HepG2 (cell line): ENCODE measurements around the gene DOLK. TPM values are rescaled to one million over a fixed set of nuclear protein-coding genes. Genes with fewer than 3 reads are reported as not detected.
A peak's percentile ranks its signal among the peaks of the same experiment; 100 is the strongest.

Source experiments
- ADNP ChIP-seq: sonication (generic); formaldehyde crosslinking; IDR thresholded peaks from 2 replicates; pipeline ENCODE4 v1.4.0; 2020; ENCODE audit warnings: missing genetic modification reagents
- AGO1 ChIP-seq: fragments of 200-400 bp; formaldehyde crosslinking; IDR thresholded peaks from 2 replicates; pipeline ENCODE4 v1.6.1; 2017; ENCODE audit warnings: mild to moderate bottlenecking, low read depth, low read length, moderate library complexity; ENCODE audit not compliant: poor library complexity, severe bottlenecking
- CCDC6 ChIP-seq: sonication (generic); formaldehyde crosslinking; IDR thresholded peaks from 2 replicates; pipeline ENCODE4 v1.8.1; 2022; ENCODE audit warnings: mild to moderate bottlenecking, missing genetic modification reagents, moderate library complexity
- CREB3 ChIP-seq: sonication (generic); formaldehyde crosslinking; IDR thresholded peaks from 2 replicates; pipeline ENCODE4 v1.5.0; 2020; ENCODE audit warnings: missing genetic modification reagents
- EED ChIP-seq: sonication (generic); formaldehyde crosslinking; IDR thresholded peaks from 2 replicates; pipeline ENCODE4 v1.5.0; 2020; ENCODE audit warnings: mild to moderate bottlenecking, missing genetic modification reagents
- FOSL2 ChIP-seq: sonication (generic); formaldehyde crosslinking; IDR thresholded peaks from 2 replicates; pipeline ENCODE4 v1.4.0; 2020; ENCODE audit warnings: missing genetic modification reagents
- JUNB ChIP-seq: sonication (generic); formaldehyde crosslinking; IDR thresholded peaks from 2 replicates; pipeline ENCODE4 v1.8.0; 2022; ENCODE audit warnings: missing genetic modification reagents, mild to moderate bottlenecking, borderline replicate concordance
- KDM6A ChIP-seq: IDR thresholded peaks from 2 replicates; pipeline ENCODE4 v1.6.1; 2016; ENCODE audit warnings: low read depth
- MIER3 ChIP-seq: IDR thresholded peaks from 2 replicates; pipeline ENCODE4 v1.6.1; 2016; ENCODE audit warnings: missing compliant biosample characterization, borderline replicate concordance
- SAP130 ChIP-seq: IDR thresholded peaks from 2 replicates; pipeline ENCODE4 v1.6.1; 2016; ENCODE audit warnings: low read depth
- ZBTB3 ChIP-seq: sonication (generic); formaldehyde crosslinking; IDR thresholded peaks from 2 replicates; pipeline ENCODE4 v1.4.0; 2020; ENCODE audit warnings: low read depth, mild to moderate bottlenecking, moderate library complexity, missing genetic modification reagents, borderline replicate concordance
- ZNF317 ChIP-seq: sonication (generic); formaldehyde crosslinking; IDR thresholded peaks from 2 replicates; pipeline ENCODE4 v1.5.0; 2020; ENCODE audit warnings: mild to moderate bottlenecking, missing genetic modification reagents
- ZNF350 ChIP-seq: sonication (generic); formaldehyde crosslinking; IDR thresholded peaks from 2 replicates; pipeline ENCODE4 v1.4.0; 2020; ENCODE audit warnings: mild to moderate bottlenecking, low read depth, missing genetic modification reagents, borderline replicate concordance
- ZNF414 ChIP-seq: sonication (generic); formaldehyde crosslinking; IDR thresholded peaks from 2 replicates; pipeline ENCODE4 v1.5.0; 2020; ENCODE audit warnings: missing genetic modification reagents
- ZNF44 ChIP-seq: sonication (generic); formaldehyde crosslinking; IDR thresholded peaks from 2 replicates; pipeline ENCODE4 v1.5.1; 2020; ENCODE audit warnings: mild to moderate bottlenecking, missing genetic modification reagents
- ZNF567 ChIP-seq: sonication (generic); formaldehyde crosslinking; IDR thresholded peaks from 2 replicates; pipeline ENCODE4 v1.8.1; 2023; ENCODE audit warnings: mild to moderate bottlenecking, missing genetic modification reagents, borderline replicate concordance
- ZNF644 ChIP-seq: IDR thresholded peaks from 2 replicates; pipeline ENCODE4 v1.6.1; 2016; ENCODE audit warnings: low read depth
- ZNF660 ChIP-seq: sonication (generic); formaldehyde crosslinking; IDR thresholded peaks from 2 replicates; pipeline ENCODE4 v1.5.1; 2020; ENCODE audit warnings: mild to moderate bottlenecking, low read depth, missing genetic modification reagents, borderline replicate concordance
- ZNF746 ChIP-seq: sonication (generic); formaldehyde crosslinking; IDR thresholded peaks from 2 replicates; pipeline ENCODE4 v1.8.0; 2022; ENCODE audit warnings: mild to moderate bottlenecking, missing genetic modification reagents
- ZSCAN21 ChIP-seq: sonication (generic); formaldehyde crosslinking; IDR thresholded peaks from 2 replicates; pipeline ENCODE4 v1.8.0; 2022; ENCODE audit warnings: mild to moderate bottlenecking, missing genetic modification reagents, moderate library complexity, borderline replicate concordance
- polyA plus RNA-seq, 8 experiments: library from polyadenylated mRNA; depleted of rRNA in 3 of 8; stranded (reverse) in 7 of 8; unstranded in 1 of 8; fragments of >200 nt; fragmentation: Illumina TruSeq in 4 of 8; extraction: Trizol in 4 of 8; gene quantifications; 2 replicates each; pipeline versions ENCODE4 v1.2.1 to v1.2.3, GENCODE V29; 2011 to 2016; ENCODE audit warnings: low read depth in 4 of 8, missing spikeins in 1 of 8, mixed read lengths in 1 of 8; ENCODE audit not compliant: insufficient read depth in 1 of 8
- total RNA-seq, 5 experiments: library from RNA; depleted of rRNA; stranded (reverse); fragments of >200 nt; fragmentation: Illumina TruSeq; extraction: Trizol; gene quantifications; 2 replicates each; pipeline ENCODE4 v1.2.3, GENCODE V29; 2016; ENCODE audit warnings: low read depth in 1 of 5
- TF ChIP-seq, protein P1 (sequence below): IDR thresholded peaks from 2 replicates; pipeline ENCODE4 v1.6.1; 2016; ENCODE audit warnings: missing biosample characterization, missing genetic modification reagents, low read depth
- TF ChIP-seq, protein P2 (sequence below): sonication (generic); formaldehyde crosslinking; IDR thresholded peaks from 2 replicates; pipeline ENCODE4 v1.5.0; 2020; ENCODE audit warnings: mild to moderate bottlenecking, missing genetic modification reagents
- TF ChIP-seq, protein P3 (sequence below): sonication (generic); formaldehyde crosslinking; IDR thresholded peaks from 2 replicates; pipeline ENCODE4 v1.5.0; 2020; ENCODE audit warnings: mild to moderate bottlenecking, missing genetic modification reagents, moderate library complexity
- TF ChIP-seq, protein P4 (sequence below): sonication (generic); formaldehyde crosslinking; IDR thresholded peaks from 2 replicates; pipeline ENCODE4 v1.5.1; 2020; ENCODE audit warnings: missing genetic modification reagents, mild to moderate bottlenecking, borderline replicate concordance

Gene DOLK
- total and polyA plus RNA-seq, 2 of the 13 experiments (the other 11 are each of a cell fraction or from before 2014, with no cell fraction given) = 15.4 to 18.7 TPM

GRCh38 chr9:128947277-128947526 lies 201 bp downstream of the DOLK start (continued):
- no peak for TF ChIP-seq ZBTB3 (CRISPR knock-in tag)
- no peak for TF ChIP-seq ZNF644 (CRISPR knock-in tag)
- no peak for TF ChIP-seq ZNF567 (CRISPR knock-in tag)
- no peak for TF ChIP-seq MIER3
- TF ChIP-seq, protein P1, sequence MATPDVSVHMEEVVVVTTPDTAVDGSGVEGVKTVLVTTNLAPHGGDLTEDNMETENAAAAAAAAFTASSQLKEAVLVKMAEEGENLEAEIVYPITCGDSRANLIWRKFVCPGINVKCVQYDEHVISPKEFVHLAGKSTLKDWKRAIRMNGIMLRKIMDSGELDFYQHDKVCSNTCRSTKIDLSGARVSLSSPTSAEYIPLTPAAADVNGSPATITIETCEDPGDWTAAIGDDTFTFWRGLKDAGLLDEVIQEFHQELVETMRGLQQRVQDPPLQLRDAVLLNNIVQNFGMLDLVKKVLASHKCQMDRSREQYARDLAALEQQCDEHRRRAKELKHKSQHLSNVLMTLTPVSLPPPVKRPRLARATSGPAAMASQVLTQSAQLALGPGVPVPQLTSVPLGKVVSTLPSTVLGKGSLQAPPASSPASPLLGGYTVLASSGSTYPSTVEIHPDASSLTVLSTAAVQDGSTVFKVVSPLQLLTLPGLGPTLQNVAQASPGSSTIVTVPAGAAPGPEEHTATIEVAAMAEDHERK = no peak
- TF ChIP-seq, protein P2, sequence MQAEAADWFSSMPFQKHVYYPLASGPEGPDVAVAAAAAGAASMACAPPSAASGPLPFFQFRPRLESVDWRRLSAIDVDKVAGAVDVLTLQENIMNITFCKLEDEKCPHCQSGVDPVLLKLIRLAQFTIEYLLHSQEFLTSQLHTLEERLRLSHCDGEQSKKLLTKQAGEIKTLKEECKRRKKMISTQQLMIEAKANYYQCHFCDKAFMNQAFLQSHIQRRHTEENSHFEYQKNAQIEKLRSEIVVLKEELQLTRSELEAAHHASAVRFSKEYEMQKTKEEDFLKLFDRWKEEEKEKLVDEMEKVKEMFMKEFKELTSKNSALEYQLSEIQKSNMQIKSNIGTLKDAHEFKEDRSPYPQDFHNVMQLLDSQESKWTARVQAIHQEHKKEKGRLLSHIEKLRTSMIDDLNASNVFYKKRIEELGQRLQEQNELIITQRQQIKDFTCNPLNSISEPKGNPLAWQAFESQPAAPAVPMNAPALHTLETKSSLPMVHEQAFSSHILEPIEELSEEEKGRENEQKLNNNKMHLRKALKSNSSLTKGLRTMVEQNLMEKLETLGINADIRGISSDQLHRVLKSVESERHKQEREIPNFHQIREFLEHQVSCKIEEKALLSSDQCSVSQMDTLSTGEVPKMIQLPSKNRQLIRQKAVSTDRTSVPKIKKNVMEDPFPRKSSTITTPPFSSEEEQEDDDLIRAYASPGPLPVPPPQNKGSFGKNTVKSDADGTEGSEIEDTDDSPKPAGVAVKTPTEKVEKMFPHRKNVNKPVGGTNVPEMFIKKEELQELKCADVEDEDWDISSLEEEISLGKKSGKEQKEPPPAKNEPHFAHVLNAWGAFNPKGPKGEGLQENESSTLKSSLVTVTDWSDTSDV = no peak
- TF ChIP-seq, protein P3, sequence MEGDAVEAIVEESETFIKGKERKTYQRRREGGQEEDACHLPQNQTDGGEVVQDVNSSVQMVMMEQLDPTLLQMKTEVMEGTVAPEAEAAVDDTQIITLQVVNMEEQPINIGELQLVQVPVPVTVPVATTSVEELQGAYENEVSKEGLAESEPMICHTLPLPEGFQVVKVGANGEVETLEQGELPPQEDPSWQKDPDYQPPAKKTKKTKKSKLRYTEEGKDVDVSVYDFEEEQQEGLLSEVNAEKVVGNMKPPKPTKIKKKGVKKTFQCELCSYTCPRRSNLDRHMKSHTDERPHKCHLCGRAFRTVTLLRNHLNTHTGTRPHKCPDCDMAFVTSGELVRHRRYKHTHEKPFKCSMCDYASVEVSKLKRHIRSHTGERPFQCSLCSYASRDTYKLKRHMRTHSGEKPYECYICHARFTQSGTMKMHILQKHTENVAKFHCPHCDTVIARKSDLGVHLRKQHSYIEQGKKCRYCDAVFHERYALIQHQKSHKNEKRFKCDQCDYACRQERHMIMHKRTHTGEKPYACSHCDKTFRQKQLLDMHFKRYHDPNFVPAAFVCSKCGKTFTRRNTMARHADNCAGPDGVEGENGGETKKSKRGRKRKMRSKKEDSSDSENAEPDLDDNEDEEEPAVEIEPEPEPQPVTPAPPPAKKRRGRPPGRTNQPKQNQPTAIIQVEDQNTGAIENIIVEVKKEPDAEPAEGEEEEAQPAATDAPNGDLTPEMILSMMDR (CRISPR knock-in tag) = no peak
- no peak for TF ChIP-seq EED (CRISPR knock-in tag)
- no peak for TF ChIP-seq CREB3 (CRISPR knock-in tag)
- TF ChIP-seq FOSL2 (CRISPR knock-in tag) = no peak
- TF ChIP-seq ZNF44 = no peak
- TF ChIP-seq KDM6A (CRISPR knock-in tag) = 0 out of 2 replicates have a peak, but pooled peaks have one; percentile 14
- TF ChIP-seq ZSCAN21 (CRISPR knock-in tag) = no peak
- TF ChIP-seq ZNF350 (CRISPR knock-in tag) = no peak
- no peak for TF ChIP-seq JUNB (CRISPR knock-in tag)
- no peak for TF ChIP-seq CCDC6
- no peak for TF ChIP-seq ADNP (CRISPR knock-in tag)
- no peak for TF ChIP-seq SAP130
- no peak; the same call in 1 of the 2 replicates for TF ChIP-seq ZNF414 (CRISPR knock-in tag)
- TF ChIP-seq ZNF317 (CRISPR knock-in tag) = peak; percentile 27; the same call in 1 of the 2 replicates
- no peak for TF ChIP-seq AGO1
- no peak for TF ChIP-seq ZNF660 (CRISPR knock-in tag)
- TF ChIP-seq, protein P4, sequence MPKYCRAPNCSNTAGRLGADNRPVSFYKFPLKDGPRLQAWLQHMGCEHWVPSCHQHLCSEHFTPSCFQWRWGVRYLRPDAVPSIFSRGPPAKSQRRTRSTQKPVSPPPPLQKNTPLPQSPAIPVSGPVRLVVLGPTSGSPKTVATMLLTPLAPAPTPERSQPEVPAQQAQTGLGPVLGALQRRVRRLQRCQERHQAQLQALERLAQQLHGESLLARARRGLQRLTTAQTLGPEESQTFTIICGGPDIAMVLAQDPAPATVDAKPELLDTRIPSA (CRISPR knock-in tag) = no peak
- TF ChIP-seq ZNF746 (CRISPR knock-in tag) = 0 out of 2 replicates have a peak, but pooled peaks have one; percentile 6
